Activated CD4-positive, alpha-beta T cell treated with anti-CD3 and anti-CD28 coated beads, Interleukin-2, amount 10 ng/mL, durations not matched to agents 7 days and 5 days (primary cell): ENCODE measurements around the gene ZNF823. TPM values are rescaled to one million over a fixed set of nuclear protein-coding genes. Genes with fewer than 3 reads are reported as not detected.
A peak's percentile ranks its signal among the peaks of the same experiment; 100 is the strongest.

ENCODE experiments used
- CTCF ChIA-PET: fragments of 350-600 bp; sonication (Branson Sonifier 250); formaldehyde crosslinking; loops from one replicate; lab custom pipeline; 2021; ENCODE audit warnings: antibody characterized with exemption; lab: Charles Lee
- POLR2A ChIA-PET: fragments of 350-600 bp; sonication (Branson Sonifier 250); formaldehyde crosslinking; loops from one replicate; lab custom pipeline; 2021; ENCODE audit warnings: antibody characterized with exemption; lab: Charles Lee
- DNase-seq: peaks from one replicate; pipeline ENCODE4 v3.0.0-alpha.2; 2020
- H3K27ac Mint-ChIP-seq: one replicate; pipeline ENCODE4 v1.8.0; 2021; ENCODE audit warnings: mild to moderate bottlenecking, moderate library complexity, mixed read lengths
- H3K27me3 Mint-ChIP-seq: one replicate; pipeline ENCODE4 v1.8.0; 2021; ENCODE audit warnings: mixed read lengths
- H3K36me3 Mint-ChIP-seq: one replicate; pipeline ENCODE4 v1.8.0; 2021; ENCODE audit warnings: low read depth, mixed read lengths
- H3K4me1 Mint-ChIP-seq: one replicate; pipeline ENCODE4 v1.8.0; 2021; ENCODE audit warnings: mixed read lengths
- H3K4me3 Mint-ChIP-seq: one replicate; pipeline ENCODE4 v1.8.0; 2021; ENCODE audit warnings: mild to moderate bottlenecking, moderate library complexity, mixed read lengths
- H3K9me3 Mint-ChIP-seq: one replicate; pipeline ENCODE4 v1.8.0; 2021; ENCODE audit warnings: mixed read lengths
- total RNA-seq, 2 experiments: library from RNA; stranded (reverse); gene quantifications; one replicate each; pipeline ENCODE4 v1.2.3, GENCODE V29; 2021

The ZNF823 gene
- total RNA-seq, 2 experiments from 2014 or later: 6.7 to 7.4 TPM

DNA sequence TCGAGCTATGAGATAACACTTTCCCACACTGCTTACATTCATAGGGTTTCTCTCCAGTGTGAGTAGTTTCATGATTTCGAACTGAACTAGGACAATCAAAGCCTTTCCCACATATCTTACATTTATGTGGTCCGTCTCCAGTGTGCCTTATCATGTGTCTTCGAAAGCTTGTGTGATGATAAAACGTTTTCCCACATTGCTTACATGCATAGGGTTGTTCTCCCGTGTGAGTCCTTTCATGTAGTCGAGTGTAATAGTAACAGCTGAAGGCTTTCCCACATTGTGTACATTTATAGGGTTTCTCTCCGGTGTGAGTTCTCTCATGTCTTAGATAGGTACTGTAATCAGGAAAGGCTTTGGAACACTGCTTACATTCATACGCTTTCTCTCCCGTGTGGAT, 16.3 kb downstream of the ZNF823 start:
- H3K4me3 Mint-ChIP-seq: no peak overlapping the region
- no peaks in the 10 kb centered on the region for H3K27me3 Mint-ChIP-seq
- no peak for DNase-seq
- peaks cover 64% of the 10 kb centered on the region for H3K36me3 Mint-ChIP-seq
- no peak overlapping the region for H3K27ac Mint-ChIP-seq
- POLR2A ChIA-PET: no interaction called here
- peaks cover 59% of the 10 kb centered on the region for H3K9me3 Mint-ChIP-seq
- H3K4me1 Mint-ChIP-seq: no peaks in the 10 kb centered on the region
- CTCF ChIA-PET: no interaction called here

DNA sequence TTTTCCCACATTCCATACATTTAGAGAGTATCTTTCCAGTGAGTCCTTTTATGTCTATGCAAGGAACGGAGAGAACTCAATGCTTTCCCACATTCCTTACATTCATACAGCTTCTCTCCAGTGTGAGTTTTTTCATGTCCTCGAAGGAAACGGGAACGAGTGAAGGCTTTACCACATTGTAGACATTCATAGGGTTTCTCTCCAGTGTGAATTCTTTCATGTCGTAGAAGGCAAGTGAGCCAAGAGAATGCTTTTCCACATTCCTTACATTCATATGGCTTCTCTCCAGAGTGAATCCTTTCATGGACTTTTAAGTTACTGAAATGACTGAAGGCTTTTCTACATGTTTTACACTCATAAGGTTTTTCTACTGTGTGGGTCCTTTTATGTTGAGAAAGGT, 17.1 kb downstream of the ZNF823 start:
- H3K4me3 Mint-ChIP-seq: no peak overlapping the region
- CTCF ChIA-PET: no interaction called here
- POLR2A ChIA-PET: no interaction called here
- H3K27ac Mint-ChIP-seq: no peak overlapping the region
- no peak for DNase-seq
- peaks cover 61% of the 10 kb centered on the region for H3K36me3 Mint-ChIP-seq
- H3K27me3 Mint-ChIP-seq: no peaks in the 10 kb centered on the region
- H3K9me3 Mint-ChIP-seq: peaks cover 58% of the 10 kb centered on the region
- no peaks in the 10 kb centered on the region for H3K4me1 Mint-ChIP-seq

DNA sequence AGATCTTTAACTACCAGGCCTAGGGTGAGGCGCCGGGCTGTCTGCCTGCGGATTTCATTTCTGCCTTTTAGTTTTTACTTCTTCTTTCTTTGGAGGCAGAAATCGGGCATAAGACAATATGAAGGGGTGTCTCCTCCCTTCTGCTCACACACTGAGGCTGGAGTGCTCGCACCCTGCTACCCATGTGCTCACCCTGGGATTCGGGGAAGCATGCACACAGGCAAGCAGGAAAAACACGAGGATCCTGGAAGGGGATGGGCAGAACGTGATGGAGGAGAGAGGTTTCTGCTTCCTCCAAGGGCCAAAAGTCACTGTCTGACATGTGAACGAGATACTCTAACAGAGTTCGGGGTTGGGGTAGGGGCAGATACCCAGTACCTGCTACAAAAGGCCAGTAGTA, 28.4 kb downstream of the ZNF823 start:
- ChIA-PET POLR2A (no interaction called here), CTCF (no interaction called here)
- Mint-ChIP-seq H3K9me3 (peaks cover 13% of the 10 kb centered on the region), H3K4me3 (no peak overlapping the region), H3K36me3 (no peaks in the 10 kb centered on the region), H3K27ac (no peak overlapping the region), H3K27me3 (no peaks in the 10 kb centered on the region), H3K4me1 (no peaks in the 10 kb centered on the region)
- DNase-seq: no peak

- Mint-ChIP-seq H3K36me3 (no peaks in the 10 kb centered on the region), H3K9me3 (peaks cover 5% of the 10 kb centered on the region), H3K4me3 (no peak overlapping the region), H3K27me3 (no peaks in the 10 kb centered on the region), H3K4me1 (no peaks in the 10 kb centered on the region), H3K27ac (no peak overlapping the region)
- no peak for DNase-seq
- ChIA-PET POLR2A (no interaction called here), CTCF (no interaction called here)
These were observed 30.3 kb downstream of the ZNF823 start for GRCh38 chr19:11708457-11708856.

- no peak for DNase-seq
- Mint-ChIP-seq H3K4me3 (no peak overlapping the region), H3K27me3 (no peaks in the 10 kb centered on the region), H3K4me1 (no peaks in the 10 kb centered on the region), H3K9me3 (peaks cover 3% of the 10 kb centered on the region), H3K27ac (no peak overlapping the region), H3K36me3 (no peaks in the 10 kb centered on the region)
- POLR2A ChIA-PET: no interaction called here
- CTCF ChIA-PET: interaction anchor here (0.6 kb wide), 1 partner anchor 404 kb away, joined by 3 read pairs; no protein-coding TSS in a partner anchor
These were observed 33.3 kb downstream of the ZNF823 start for GRCh38 chr19:11705474-11705873.

DNA sequence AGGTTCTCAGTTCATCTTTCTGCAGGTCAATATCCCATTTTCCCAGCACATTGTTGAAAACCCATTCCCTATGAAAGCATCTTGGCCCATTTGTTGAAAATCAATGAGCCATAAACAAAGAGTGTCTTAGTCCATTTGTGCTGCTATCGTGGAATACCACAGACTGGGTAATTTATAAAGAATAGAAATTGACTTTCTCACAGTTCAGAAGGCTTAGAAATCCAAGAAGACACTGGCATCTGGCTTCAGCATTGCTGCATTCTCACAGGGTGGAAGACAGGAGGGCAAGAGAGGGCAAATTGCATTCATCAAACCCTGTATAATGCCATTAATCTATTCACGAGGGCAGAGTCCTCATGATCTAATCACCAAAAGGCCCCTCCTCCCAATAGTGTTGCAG, 34.1 kb downstream of the ZNF823 start:
- ChIA-PET POLR2A (no interaction called here), CTCF (no interaction called here)
- Mint-ChIP-seq H3K36me3 (no peaks in the 10 kb centered on the region), H3K27me3 (no peaks in the 10 kb centered on the region), H3K27ac (no peak overlapping the region), H3K4me3 (no peak overlapping the region), H3K9me3 (peaks cover 3% of the 10 kb centered on the region), H3K4me1 (peaks cover 1% of the 10 kb centered on the region)
- DNase-seq: no peak

DNA sequence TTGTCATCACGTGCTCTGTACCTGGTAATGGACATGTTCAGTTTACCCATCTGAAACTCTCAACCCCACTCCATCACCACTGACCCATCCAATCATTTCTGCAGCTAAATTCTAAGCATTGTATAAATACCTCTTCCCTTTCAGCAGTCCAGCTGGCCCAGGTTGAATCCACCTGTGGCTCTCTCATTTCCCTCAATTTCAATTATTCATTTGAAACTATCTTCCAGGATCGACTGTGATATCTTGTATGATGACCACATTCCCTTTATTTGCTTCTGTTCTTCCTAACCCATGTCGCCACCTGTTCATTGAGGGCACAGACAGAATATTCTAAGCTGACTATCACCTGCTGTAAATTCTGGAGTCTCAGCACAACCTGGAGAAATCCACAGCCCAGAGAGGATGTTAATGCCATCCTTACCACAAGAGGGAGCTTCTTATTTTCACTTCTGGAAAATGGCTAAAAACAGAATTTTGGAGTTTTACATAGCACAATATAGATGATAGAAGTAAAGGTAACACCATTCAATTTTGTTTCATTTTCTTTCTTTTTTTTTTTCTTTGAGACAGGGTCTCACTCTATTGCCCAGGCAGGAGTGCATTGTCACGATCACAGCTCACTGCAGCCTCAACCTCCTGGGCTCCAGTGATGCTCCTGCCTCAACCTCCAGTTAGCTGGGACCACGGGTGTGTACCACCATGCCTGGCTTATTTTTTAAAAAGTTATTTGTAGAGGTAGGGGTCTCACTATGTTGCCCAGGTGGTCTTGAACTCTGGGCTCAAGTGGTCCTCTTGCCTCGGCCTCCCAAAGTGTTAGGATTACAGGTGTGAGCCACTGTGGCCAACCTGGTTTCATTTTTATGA, 38.6 kb downstream of the ZNF823 start:
- H3K9me3 Mint-ChIP-seq: no peaks in the 10 kb centered on the region
- no peak overlapping the region for H3K4me3 Mint-ChIP-seq
- no peaks in the 10 kb centered on the region for H3K36me3 Mint-ChIP-seq
- peak; percentile 20 for DNase-seq
- POLR2A ChIA-PET: no interaction called here
- H3K4me1 Mint-ChIP-seq: peaks cover 1% of the 10 kb centered on the region
- peaks cover 9% of the 10 kb centered on the region for H3K27me3 Mint-ChIP-seq
- CTCF ChIA-PET: interaction anchor here (0.6 to 1.2 kb wide), 6 partner anchors 17 to 553 kb away, joined by 3 to 4 read pairs (median 3); partner anchors contain the start of gene ZNF823
- H3K27ac Mint-ChIP-seq: no peak overlapping the region

DNA sequence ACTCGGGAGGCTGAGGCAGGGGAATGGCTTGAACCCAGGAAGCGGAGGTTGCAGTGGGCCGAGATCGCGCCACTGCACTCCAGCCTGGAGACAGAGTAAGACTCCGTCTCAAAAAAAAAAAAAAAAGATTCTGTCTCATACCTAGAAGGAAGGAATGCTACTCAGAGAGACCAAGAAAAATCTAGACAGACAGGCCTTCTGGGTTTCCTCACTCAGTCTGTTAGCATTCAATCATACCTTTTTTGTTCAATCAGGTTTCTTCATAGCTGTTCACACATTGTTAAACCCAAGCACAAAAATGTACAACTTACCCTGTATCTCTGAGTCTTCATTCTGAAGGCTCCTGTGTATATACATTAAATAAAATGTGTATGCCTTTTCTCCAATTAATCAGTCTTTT, 40.5 kb downstream of the ZNF823 start:
- no peaks in the 10 kb centered on the region for H3K36me3 Mint-ChIP-seq
- H3K27ac Mint-ChIP-seq: no peak overlapping the region
- H3K4me1 Mint-ChIP-seq: peaks cover 14% of the 10 kb centered on the region
- ChIA-PET CTCF (no interaction called here), POLR2A (no interaction called here)
- DNase-seq: no peak
- H3K27me3 Mint-ChIP-seq: peaks cover 21% of the 10 kb centered on the region
- peaks cover 2% of the 10 kb centered on the region for H3K9me3 Mint-ChIP-seq
- no peak overlapping the region for H3K4me3 Mint-ChIP-seq

DNA sequence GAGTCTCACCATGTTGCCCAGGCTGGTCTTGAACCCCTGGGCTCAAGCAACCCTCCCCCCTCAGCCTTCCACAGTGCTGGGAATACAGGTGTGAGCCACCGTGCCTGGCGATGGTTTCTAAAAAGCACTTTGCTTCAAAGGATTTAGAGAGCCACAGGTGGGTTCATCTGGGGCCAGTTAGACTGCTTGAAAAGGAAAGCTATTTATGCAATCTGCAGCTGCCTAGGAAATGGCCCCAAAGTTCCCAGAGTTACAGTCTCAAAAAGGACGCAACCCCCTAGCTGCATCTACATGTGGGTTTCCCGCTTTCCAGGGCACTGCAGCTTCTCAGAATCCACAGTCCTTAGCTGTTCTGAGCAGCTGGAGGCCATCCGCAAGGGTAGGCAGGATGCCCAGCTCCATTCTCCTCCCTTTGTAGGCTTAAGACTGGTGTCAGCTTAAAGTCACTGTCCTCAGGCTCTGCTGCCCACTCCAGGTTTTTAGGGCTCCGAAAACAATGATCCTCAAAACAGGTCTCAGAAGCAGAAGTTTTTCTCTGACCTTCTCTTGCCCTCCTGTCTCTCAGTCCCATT, 41.4 kb downstream of the ZNF823 start:
- ChIA-PET POLR2A (no interaction called here), CTCF (interaction anchor here (0.6 to 1.0 kb wide), 3 partner anchors 38 to 102 kb away, joined by 3 to 5 read pairs (median 3); partner anchors contain the start of gene ZNF823)
- no peak for DNase-seq
- peaks cover 2% of the 10 kb centered on the region for H3K9me3 Mint-ChIP-seq
- H3K27ac Mint-ChIP-seq: no peak overlapping the region
- H3K27me3 Mint-ChIP-seq: peaks cover 23% of the 10 kb centered on the region
- H3K4me1 Mint-ChIP-seq: peaks cover 14% of the 10 kb centered on the region
- no peak overlapping the region for H3K4me3 Mint-ChIP-seq
- no peaks in the 10 kb centered on the region for H3K36me3 Mint-ChIP-seq

DNA sequence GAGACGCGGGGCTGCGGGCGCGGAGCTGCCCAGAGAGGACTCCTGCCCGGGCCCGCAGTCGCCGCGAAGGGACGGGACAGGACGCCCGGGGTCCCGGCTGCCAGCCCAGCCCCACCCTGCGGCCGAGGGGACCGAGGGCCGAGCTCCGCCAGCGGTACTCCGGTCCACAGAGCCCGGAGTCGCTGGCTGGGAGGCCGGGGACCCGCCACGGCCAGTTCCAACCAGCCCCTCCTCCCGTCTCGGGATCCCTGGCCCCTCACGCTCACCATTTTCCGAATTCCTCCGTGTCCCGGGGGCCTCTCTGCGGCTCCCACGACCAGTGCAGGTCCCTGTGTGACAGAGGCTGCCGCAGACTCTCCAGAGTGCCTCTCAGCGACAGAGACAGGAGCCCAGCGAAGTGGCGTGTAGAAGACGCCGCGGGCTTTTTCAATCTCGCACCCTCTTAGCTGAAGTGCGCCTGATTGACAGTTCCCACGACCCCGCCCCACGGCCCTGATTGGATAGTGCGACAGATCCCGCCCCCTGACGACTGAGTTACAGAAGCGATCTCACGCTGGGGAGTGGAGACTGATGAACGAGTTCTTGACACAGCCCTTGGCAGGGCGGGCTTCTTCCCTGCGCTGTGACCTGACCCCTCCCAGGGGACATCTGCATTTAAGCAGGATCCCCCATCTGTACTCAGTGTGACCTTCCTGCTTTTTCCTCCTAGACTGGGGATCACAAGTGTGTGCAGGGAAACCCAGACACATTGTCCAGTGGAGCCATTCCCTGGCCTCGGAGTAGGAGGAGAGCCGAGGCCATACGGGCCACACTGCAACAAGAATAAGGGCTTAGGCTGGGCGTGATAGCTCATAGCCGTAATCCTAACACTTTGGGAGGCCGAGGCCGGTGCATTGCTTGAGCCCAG, 44.0 kb downstream of the ZNF823 start:
- POLR2A ChIA-PET: no interaction called here
- peak overlapping the region; percentile 86 for H3K4me3 Mint-ChIP-seq

DNA sequence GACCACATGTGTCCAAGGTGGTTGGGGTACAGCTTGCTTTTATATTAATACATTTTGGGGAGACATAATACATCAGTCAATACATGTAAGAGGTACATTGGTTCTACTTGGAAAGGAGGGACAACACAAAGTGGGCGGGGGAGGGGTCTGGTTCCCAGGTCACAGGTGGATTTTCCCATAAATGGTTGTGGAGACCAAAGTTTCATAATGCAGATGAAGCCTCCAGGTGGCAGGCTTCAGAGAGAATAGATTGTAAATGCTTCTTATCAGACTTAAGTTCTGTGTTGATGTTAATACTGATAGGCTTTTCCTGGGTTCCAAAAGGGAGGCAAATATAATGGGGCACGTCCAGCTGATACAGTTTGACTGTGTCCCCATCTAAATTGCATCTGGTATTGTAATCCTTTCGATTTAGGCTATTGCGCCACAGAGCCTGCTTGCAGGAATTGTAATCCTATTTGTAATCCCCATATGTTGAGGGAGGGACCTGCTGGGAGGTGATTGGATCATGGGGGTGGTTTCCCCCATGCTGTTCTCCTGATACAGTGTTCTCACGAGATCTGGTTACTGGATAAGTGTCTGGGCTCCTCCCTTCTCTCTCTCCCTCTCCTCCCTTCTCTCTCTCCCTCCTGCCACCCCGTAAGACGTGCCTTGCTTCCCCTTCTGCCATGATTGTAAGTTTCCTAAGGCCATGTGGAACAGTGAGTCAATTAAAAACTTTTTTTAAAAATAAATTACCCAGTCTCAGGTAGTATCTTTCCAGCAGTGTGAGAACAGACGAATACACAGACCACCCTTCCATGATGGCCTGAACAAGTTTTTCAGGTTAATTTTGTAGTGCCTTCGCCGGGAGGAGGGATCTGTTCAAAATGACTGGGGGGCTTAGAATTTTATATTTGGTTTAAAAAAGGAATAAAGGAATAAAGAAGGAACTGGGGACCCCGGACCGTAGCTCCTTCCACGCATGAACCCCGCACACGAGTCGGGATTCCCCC, 44.9 kb downstream of the ZNF823 start:
- no peak for DNase-seq
- Mint-ChIP-seq H3K27ac (no peak overlapping the region), H3K36me3 (no peaks in the 10 kb centered on the region), H3K4me3 (peak overlapping the region; percentile 62), H3K4me1 (peaks cover 12% of the 10 kb centered on the region), H3K27me3 (peaks cover 23% of the 10 kb centered on the region), H3K9me3 (peaks cover 14% of the 10 kb centered on the region)
- ChIA-PET CTCF (interaction anchor here (0.6 kb wide), 1 partner anchor 907 kb away, joined by 4 read pairs; no protein-coding TSS in a partner anchor), POLR2A (no interaction called here)

More for the DNA sequence above, 44.0 kb downstream of the ZNF823 start:
- DNase-seq: peak; percentile 86
- H3K27me3 Mint-ChIP-seq: peaks cover 23% of the 10 kb centered on the region
- peaks cover 8% of the 10 kb centered on the region for H3K9me3 Mint-ChIP-seq
- H3K4me1 Mint-ChIP-seq: peaks cover 12% of the 10 kb centered on the region
- CTCF ChIA-PET: interaction anchor here (0.5 to 0.6 kb wide), 2 partner anchors 85 to 906 kb away, joined by 3 to 4 read pairs; no protein-coding TSS in a partner anchor
- H3K27ac Mint-ChIP-seq: peak overlapping the region; percentile 85
- H3K36me3 Mint-ChIP-seq: no peaks in the 10 kb centered on the region
